ENCODE measurements around the gene RHBDL1.
"Not testable (repeated sequence)": the region's sequence is repeated elsewhere in the genome, so short reads cannot be mapped to it uniquely, and the experiment has no call there.

The RHBDL1 gene

GRCh38 chr16:689175-689897, 13.9 kb downstream of the RHBDL1 start:
- Histone ChIP-seq H3K4me3 (ENCODE audit: control insufficient read depth in 1 of 7, extremely low read depth in 1 of 7, insufficient read depth in 4 of 7, low read depth in 2 of 7, low read length in 6 of 7) (peak overlapping the region; percentile 77 to 90 (median 83)), H3K27ac (ENCODE audit: insufficient read depth in 1 of 2, low read depth in 1 of 2, low read length in 2 of 2, poor library complexity in 1 of 2, severe bottlenecking in 2 of 2) (peak overlapping the region; percentile 66 to 91), H3K27me3 (replicated peaks in 2 of 5; ENCODE audit: control insufficient read depth in 4 of 5, insufficient read depth in 5 of 5, low read length in 4 of 5) (peaks cover 2 to 32% (median 3%) of the 10 kb centered on the region in 5 experiments), H3K36me3 (ENCODE audit: control insufficient read depth in 4 of 4, insufficient read depth in 4 of 4, low read length in 3 of 4) (peaks cover 0 to 28% (median 14%) of the 10 kb centered on the region in 4 experiments), H3K9me3 (ENCODE audit: control extremely low read depth in 1 of 5, control insufficient read depth in 4 of 5, insufficient read depth in 2 of 5, low read depth in 1 of 5, low read length in 4 of 5) (no peaks in the 10 kb centered on the region), H3K4me1 (ENCODE audit: control extremely low read depth in 1 of 4, control insufficient read depth in 4 of 4, insufficient read depth in 4 of 4, low read length in 3 of 4) (peaks cover 0 to 33% (median 32%) of the 10 kb centered on the region in 4 experiments)
- POLR2A ChIA-PET = interaction anchor here (1.3 kb wide), 2 partner anchors 13 to 40 kb away, joined by 3 to 4 read pairs; partner anchors contain the start of gene WDR90
- WGBS (ENCODE audit: insufficient coverage) = 91% methylated on average over 23 of the region's 26 CpGs
- DNase-seq = no peak
- CTCF ChIA-PET = interaction anchor here (0.6 to 1.8 kb wide), 9 partner anchors 8 to 35 kb away, joined by 3 to 7 read pairs (median 3); partner anchors contain the start of gene RHOT2

GRCh38 chr16:691242-691641, 15.8 kb downstream of the RHBDL1 start:
- Histone ChIP-seq H3K36me3 (ENCODE audit: control insufficient read depth in 4 of 4, insufficient read depth in 4 of 4, low read length in 3 of 4) (peaks cover 0 to 18% (median 11%) of the 10 kb centered on the region in 4 experiments), H3K27me3 (replicated peaks in 2 of 5; ENCODE audit: control insufficient read depth in 4 of 5, insufficient read depth in 5 of 5, low read length in 4 of 5) (peaks cover 3 to 51% (median 6%) of the 10 kb centered on the region in 5 experiments), H3K4me1 (ENCODE audit: control extremely low read depth in 1 of 4, control insufficient read depth in 4 of 4, insufficient read depth in 4 of 4, low read length in 3 of 4) (peaks cover 0 to 39% (median 35%) of the 10 kb centered on the region in 4 experiments)
- H3K9me3 ChIP-seq (ENCODE audit: control extremely low read depth in 1 of 5, control insufficient read depth in 4 of 5, insufficient read depth in 2 of 5, low read depth in 1 of 5, low read length in 4 of 5); POLR2A ChIA-PET; DNase-seq; H3K27ac ChIP-seq (ENCODE audit: insufficient read depth in 1 of 2, low read depth in 1 of 2, low read length in 2 of 2, poor library complexity in 1 of 2, severe bottlenecking in 2 of 2); H3K4me3 ChIP-seq (ENCODE audit: control insufficient read depth in 1 of 7, extremely low read depth in 1 of 7, insufficient read depth in 4 of 7, low read depth in 2 of 7, low read length in 6 of 7); CTCF ChIA-PET: not testable (repeated sequence)
- WGBS (ENCODE audit: insufficient coverage) = 90% methylated on average over 13 of the region's 16 CpGs

GRCh38 chr16:692356-693108, 17.1 kb downstream of the RHBDL1 start:
- POLR2A ChIA-PET = no interaction called here
- Histone ChIP-seq H3K36me3 (ENCODE audit: control insufficient read depth in 4 of 4, insufficient read depth in 4 of 4, low read length in 3 of 4) (peaks cover 0 to 6% (median 4%) of the 10 kb centered on the region in 4 experiments), H3K27ac (ENCODE audit: insufficient read depth in 1 of 2, low read depth in 1 of 2, low read length in 2 of 2, poor library complexity in 1 of 2, severe bottlenecking in 2 of 2) (no peak overlapping the region), H3K4me1 (ENCODE audit: control extremely low read depth in 1 of 4, control insufficient read depth in 4 of 4, insufficient read depth in 4 of 4, low read length in 3 of 4) (peaks cover 0 to 39% (median 34%) of the 10 kb centered on the region in 4 experiments), H3K27me3 (replicated peaks in 2 of 5; ENCODE audit: control insufficient read depth in 4 of 5, insufficient read depth in 5 of 5, low read length in 4 of 5) (peaks cover 3 to 62% (median 7%) of the 10 kb centered on the region in 5 experiments), H3K4me3 (ENCODE audit: control insufficient read depth in 1 of 7, extremely low read depth in 1 of 7, insufficient read depth in 4 of 7, low read depth in 2 of 7, low read length in 6 of 7) (no peak overlapping the region), H3K9me3 (ENCODE audit: control extremely low read depth in 1 of 5, control insufficient read depth in 4 of 5, insufficient read depth in 2 of 5, low read depth in 1 of 5, low read length in 4 of 5) (no peaks in the 10 kb centered on the region)
- whole genome bisulfite sequencing (ENCODE audit: insufficient coverage) = no CpG with 5 or more reads among the region's 10 CpGs
- no peak for DNase-seq
- CTCF ChIA-PET = no interaction called here

GRCh38 chr16:693364-693763, 17.9 kb downstream of the RHBDL1 start:
- no peak overlapping the region for H3K4me3 ChIP-seq (ENCODE audit: control insufficient read depth in 1 of 7, extremely low read depth in 1 of 7, insufficient read depth in 4 of 7, low read depth in 2 of 7, low read length in 6 of 7)
- H3K27me3 ChIP-seq (replicated peaks in 2 of 5; ENCODE audit: control insufficient read depth in 4 of 5, insufficient read depth in 5 of 5, low read length in 4 of 5) = peaks cover 3 to 69% (median 10%) of the 10 kb centered on the region in 5 experiments
- no peak overlapping the region for H3K27ac ChIP-seq (ENCODE audit: insufficient read depth in 1 of 2, low read depth in 1 of 2, low read length in 2 of 2, poor library complexity in 1 of 2, severe bottlenecking in 2 of 2)
- no peaks in the 10 kb centered on the region for H3K36me3 ChIP-seq (ENCODE audit: control insufficient read depth in 4 of 4, insufficient read depth in 4 of 4, low read length in 3 of 4)
- H3K4me1 ChIP-seq (ENCODE audit: control extremely low read depth in 1 of 4, control insufficient read depth in 4 of 4, insufficient read depth in 4 of 4, low read length in 3 of 4) = peaks cover 0 to 39% (median 34%) of the 10 kb centered on the region in 4 experiments
- POLR2A ChIA-PET = no interaction called here
- 63% methylated on average over 15 of the region's 22 CpGs for WGBS (ENCODE audit: insufficient coverage)
- no peak for DNase-seq
- CTCF ChIA-PET = no interaction called here
- H3K9me3 ChIP-seq (ENCODE audit: control extremely low read depth in 1 of 5, control insufficient read depth in 4 of 5, insufficient read depth in 2 of 5, low read depth in 1 of 5, low read length in 4 of 5) = no peaks in the 10 kb centered on the region

- POLR2A ChIA-PET = no interaction called here
Observed at GRCh38 chr16:693766-694165, 18.3 kb downstream of the RHBDL1 start.

GRCh38 chr16:694187-694862, 18.9 kb downstream of the RHBDL1 start:
- H3K27me3 ChIP-seq (replicated peaks in 2 of 5; ENCODE audit: control insufficient read depth in 4 of 5, insufficient read depth in 5 of 5, low read length in 4 of 5) = peaks cover 3 to 79% (median 12%) of the 10 kb centered on the region in 5 experiments
- no peak for DNase-seq
- peak overlapping the region in 2 of 7 experiments; percentile 38 to 46 for H3K4me3 ChIP-seq (ENCODE audit: control insufficient read depth in 1 of 7, extremely low read depth in 1 of 7, insufficient read depth in 4 of 7, low read depth in 2 of 7, low read length in 6 of 7)
- H3K9me3 ChIP-seq (ENCODE audit: control extremely low read depth in 1 of 5, control insufficient read depth in 4 of 5, insufficient read depth in 2 of 5, low read depth in 1 of 5, low read length in 4 of 5) = no peaks in the 10 kb centered on the region
- WGBS (ENCODE audit: insufficient coverage) = 3% methylated on average over 57 of the region's 64 CpGs
- H3K4me1 ChIP-seq (ENCODE audit: control extremely low read depth in 1 of 4, control insufficient read depth in 4 of 4, insufficient read depth in 4 of 4, low read length in 3 of 4) = peaks cover 0 to 31% (median 27%) of the 10 kb centered on the region in 4 experiments
- ChIA-PET CTCF (interaction anchor here (2.2 kb wide), 1 partner anchor 10 kb away, joined by 6 read pairs; the partner anchor contains the start of gene FBXL16), POLR2A (no interaction called here)
- H3K36me3 ChIP-seq (ENCODE audit: control insufficient read depth in 4 of 4, insufficient read depth in 4 of 4, low read length in 3 of 4) = no peaks in the 10 kb centered on the region
- H3K27ac ChIP-seq (ENCODE audit: insufficient read depth in 1 of 2, low read depth in 1 of 2, low read length in 2 of 2, poor library complexity in 1 of 2, severe bottlenecking in 2 of 2) = no peak overlapping the region

More at GRCh38 chr16:693766-694165, 18.3 kb downstream of the RHBDL1 start:
- CTCF ChIA-PET = no interaction called here
- Histone ChIP-seq H3K27me3 (replicated peaks in 2 of 5; ENCODE audit: control insufficient read depth in 4 of 5, insufficient read depth in 5 of 5, low read length in 4 of 5) (peaks cover 3 to 73% (median 12%) of the 10 kb centered on the region in 5 experiments), H3K4me1 (ENCODE audit: control extremely low read depth in 1 of 4, control insufficient read depth in 4 of 4, insufficient read depth in 4 of 4, low read length in 3 of 4) (peaks cover 0 to 37% (median 32%) of the 10 kb centered on the region in 4 experiments), H3K27ac (ENCODE audit: insufficient read depth in 1 of 2, low read depth in 1 of 2, low read length in 2 of 2, poor library complexity in 1 of 2, severe bottlenecking in 2 of 2) (no peak overlapping the region), H3K9me3 (ENCODE audit: control extremely low read depth in 1 of 5, control insufficient read depth in 4 of 5, insufficient read depth in 2 of 5, low read depth in 1 of 5, low read length in 4 of 5) (no peaks in the 10 kb centered on the region), H3K4me3 (ENCODE audit: control insufficient read depth in 1 of 7, extremely low read depth in 1 of 7, insufficient read depth in 4 of 7, low read depth in 2 of 7, low read length in 6 of 7) (no peak overlapping the region), H3K36me3 (ENCODE audit: control insufficient read depth in 4 of 4, insufficient read depth in 4 of 4, low read length in 3 of 4) (no peaks in the 10 kb centered on the region)
- WGBS (ENCODE audit: insufficient coverage) = 10% methylated on average over 36 of the region's 37 CpGs
- DNase-seq = no peak

Data from common myeloid progenitor, CD34-positive (primary cell).